ENCODE results near the gene AHNAK.
"Not testable (repeated sequence)": the region's sequence is repeated elsewhere in the genome, so short reads cannot be mapped to it uniquely, and the experiment has no call there.

AHNAK gene

GRCh38 chr11:62532096-62532495, 14.5 kb downstream of the AHNAK start:
- DNase-seq = no peak

- DNase-seq = no peak
Observed at GRCh38 chr11:62516736-62517371, 29.8 kb downstream of the AHNAK start.

- DNase-seq = no peak
Observed at GRCh38 chr11:62514151-62514550, 32.5 kb downstream of the AHNAK start.

GRCh38 chr11:62513626-62514025, 33.0 kb downstream of the AHNAK start:
- no peak for DNase-seq

GRCh38 chr11:62512961-62513360, 33.6 kb downstream of the AHNAK start:
- DNase-seq = no peak

GRCh38 chr11:62508336-62509058, 38.1 kb downstream of the AHNAK start:
- DNase-seq = peak; percentile 12

- DNase-seq = no peak
Observed at GRCh38 chr11:62507125-62507422, 39.5 kb downstream of the AHNAK start.

GRCh38 chr11:62506413-62507124, 40.0 kb downstream of the AHNAK start:
- no peak for DNase-seq

- DNase-seq = no peak
Observed at GRCh38 chr11:62505440-62506091, 41.0 kb downstream of the AHNAK start.

- no peak for DNase-seq
Observed at GRCh38 chr11:62505059-62505439, 41.6 kb downstream of the AHNAK start.

- DNase-seq = no peak
Observed at GRCh38 chr11:62504158-62504973, 42.2 kb downstream of the AHNAK start.

GRCh38 chr11:62502030-62502730, 44.4 kb downstream of the AHNAK start:
- DNase-seq = no peak

GRCh38 chr11:62501432-62501891, 45.1 kb downstream of the AHNAK start:
- DNase-seq = no peak

- DNase-seq = no peak
Observed at GRCh38 chr11:62500650-62501030, 46.0 kb downstream of the AHNAK start.

- no peak for DNase-seq
Observed at GRCh38 chr11:62499944-62500649, 46.5 kb downstream of the AHNAK start.

GRCh38 chr11:62499311-62499943, 47.2 kb downstream of the AHNAK start:
- not testable (repeated sequence) for DNase-seq

- DNase-seq = no peak
Observed at GRCh38 chr11:62498492-62499286, 47.9 kb downstream of the AHNAK start.

- no peak for DNase-seq
Observed at GRCh38 chr11:62498031-62498430, 48.6 kb downstream of the AHNAK start.

- peak; percentile 26 for DNase-seq
Observed at GRCh38 chr11:62497132-62497801, 49.3 kb downstream of the AHNAK start.

All from stimulated activated CD4-positive, alpha-beta T cell treated with anti-CD3 and anti-CD28 coated beads, Interleukin-15, amount 100 ng/mL, for 24 hours (primary cell).